GM21526 (cell line): ENCODE results near the gene NHERF1.

ENCODE experiments used
- ATAC-seq: cut with Tn5 transposase; IDR thresholded peaks from one replicate; pipeline ENCODE4 v1.9.1; 2021; ENCODE audit warnings: moderate library complexity; ENCODE audit not compliant: unreplicated experiment, low FRiP score

Gene NHERF1

DNA sequence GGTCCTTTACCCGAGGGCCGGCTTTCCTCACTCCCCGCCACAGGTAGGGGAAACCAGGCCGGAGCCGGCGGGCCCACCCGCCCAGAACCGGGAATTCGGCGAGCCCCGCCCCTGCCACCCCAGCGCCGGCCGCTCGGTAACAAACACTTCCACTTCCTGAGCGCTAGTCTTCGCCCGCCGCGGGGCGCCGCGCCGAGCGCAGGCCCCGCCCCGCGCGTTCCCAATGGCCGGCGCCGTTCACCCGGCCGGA is 224 bp upstream of the NHERF1 start:
- no peak for ATAC-seq

DNA sequence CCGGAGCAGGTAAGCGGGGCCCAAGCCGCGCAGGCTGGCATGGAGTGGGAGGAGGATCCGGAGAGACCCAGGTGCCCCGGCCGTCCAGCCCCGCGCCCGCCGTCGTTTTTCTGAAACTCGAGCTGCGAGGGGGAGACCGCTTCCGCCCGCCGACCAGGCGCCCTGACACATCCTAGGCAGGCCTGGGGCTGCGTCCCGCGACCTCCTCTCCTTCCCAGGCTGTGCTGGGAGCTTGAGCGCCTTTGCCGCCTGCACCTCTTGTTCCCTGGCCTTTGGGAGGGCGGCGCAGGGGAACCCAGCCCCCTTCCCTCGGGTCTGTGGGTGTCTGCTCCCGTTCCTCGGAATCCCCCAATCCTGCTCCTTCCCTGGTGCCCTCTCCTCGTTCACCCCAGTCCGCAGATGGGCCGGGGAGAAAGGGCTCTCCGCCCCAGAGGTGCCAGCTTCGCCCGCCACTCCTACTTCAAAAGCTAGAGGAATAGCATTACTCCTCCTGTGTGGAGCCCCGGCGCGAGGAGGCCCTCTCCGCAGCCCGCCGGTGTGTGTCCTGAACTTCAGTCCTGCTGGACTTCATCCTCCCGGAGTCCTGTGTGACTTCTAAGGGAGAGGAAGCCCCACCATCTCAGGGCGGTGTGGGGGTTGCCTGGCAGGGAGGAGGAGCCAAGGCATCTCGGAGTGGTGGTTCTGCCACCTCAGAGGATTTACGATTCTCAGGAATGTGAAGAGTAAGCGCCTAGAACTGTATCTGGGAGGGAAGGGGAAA is 1.0 kb downstream of the NHERF1 start:
- peak; percentile 6 for ATAC-seq

DNA sequence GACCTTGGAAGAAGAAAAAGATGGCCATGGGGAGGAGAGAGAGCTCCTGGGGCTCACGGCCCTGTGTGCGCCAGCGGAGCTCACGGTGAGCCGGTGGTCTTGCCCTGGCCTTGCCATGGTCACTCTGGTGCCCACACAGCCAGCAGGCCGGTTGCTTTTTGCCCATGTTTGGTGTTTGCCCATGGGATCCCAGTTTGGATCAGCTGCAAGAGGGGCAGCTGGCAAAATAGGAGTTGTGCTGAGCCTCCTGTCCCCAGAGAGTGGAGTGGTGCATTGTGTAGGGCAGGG is 1.6 kb downstream of the NHERF1 start:
- no peak for ATAC-seq

DNA sequence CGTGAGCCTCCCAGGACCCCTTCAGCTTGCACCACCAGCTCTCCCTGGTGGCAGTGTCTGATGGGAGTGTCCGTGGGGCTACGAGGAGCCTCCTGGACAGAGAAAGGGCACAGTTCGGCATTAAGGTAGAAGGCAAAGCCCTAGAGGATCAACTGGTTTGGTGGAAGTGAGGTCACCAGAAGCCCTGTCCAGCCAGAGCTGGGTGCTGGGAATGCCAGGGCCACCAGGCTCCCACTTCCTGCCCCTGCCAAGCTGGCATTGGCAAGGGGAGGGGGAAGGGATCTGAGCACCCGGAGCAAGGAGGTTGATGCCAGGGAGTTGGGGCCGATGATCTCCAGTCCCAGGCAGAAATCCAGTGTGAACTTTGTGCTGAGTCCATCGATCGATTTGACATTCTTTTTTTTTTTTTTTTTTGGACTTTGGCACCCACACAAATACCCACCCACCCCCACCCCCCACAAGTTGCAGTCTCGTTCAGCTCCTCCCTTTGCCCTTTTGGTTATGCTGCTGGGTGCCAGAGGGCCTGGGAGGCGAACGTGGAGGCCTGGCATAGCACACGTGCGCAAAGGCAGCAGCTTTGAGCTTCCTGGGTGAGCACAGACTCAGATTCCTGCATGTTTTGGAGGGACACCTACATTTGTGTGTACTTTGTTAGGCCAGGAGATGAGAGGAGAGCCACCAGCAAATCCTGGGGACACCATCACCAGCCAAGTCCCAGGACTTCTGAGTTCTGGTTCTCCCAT is 2.1 kb downstream of the NHERF1 start:
- ATAC-seq: no peak

DNA sequence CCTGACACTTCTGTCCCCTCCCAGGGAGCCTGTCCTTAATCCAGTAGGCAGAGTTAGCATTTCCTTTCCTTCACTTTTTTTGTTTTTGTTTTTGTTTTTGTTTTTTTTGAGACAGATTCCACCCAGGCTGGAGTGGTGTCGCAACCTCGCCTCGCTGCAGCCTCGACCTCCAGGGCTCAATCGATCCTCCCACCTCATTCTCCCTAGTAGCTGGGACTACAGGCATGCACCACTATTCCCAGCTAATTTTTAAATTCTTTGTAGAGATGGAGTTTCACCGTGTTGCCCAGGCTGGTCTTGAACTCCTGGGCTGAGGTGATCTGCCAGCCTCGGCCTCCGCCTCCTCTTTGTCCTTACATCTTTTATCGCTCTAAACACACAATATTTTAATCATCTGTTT is 4.0 kb downstream of the NHERF1 start:
- no peak for ATAC-seq

DNA sequence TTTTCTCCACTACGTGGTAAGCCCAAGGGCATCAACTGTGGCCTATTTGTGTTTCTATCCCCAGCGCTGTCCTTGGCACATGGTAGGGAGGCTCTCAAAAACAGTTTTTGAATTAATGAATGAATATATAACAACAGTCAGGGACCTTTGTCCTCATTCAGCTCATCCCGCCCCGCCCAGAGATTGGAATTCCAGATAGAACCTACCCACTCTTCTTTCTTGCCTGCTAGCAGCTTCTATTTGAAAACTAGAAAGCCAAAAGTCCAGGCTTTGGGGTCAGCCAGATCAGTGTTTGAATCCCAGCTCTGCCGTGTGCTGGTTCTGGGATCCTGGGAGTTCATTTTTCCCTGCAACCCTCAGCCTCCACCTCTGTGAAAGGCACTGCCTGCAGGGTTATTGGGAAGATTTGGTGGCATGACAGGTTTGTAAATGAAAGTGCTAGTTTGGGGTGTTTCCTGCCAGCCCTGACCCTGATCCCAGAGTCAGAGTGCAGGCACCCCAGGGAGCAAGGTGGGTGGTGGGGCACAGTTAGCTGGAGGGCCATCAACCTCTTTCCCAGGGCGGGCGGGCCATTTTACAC is 4.5 kb downstream of the NHERF1 start:
- ATAC-seq: no peak

DNA sequence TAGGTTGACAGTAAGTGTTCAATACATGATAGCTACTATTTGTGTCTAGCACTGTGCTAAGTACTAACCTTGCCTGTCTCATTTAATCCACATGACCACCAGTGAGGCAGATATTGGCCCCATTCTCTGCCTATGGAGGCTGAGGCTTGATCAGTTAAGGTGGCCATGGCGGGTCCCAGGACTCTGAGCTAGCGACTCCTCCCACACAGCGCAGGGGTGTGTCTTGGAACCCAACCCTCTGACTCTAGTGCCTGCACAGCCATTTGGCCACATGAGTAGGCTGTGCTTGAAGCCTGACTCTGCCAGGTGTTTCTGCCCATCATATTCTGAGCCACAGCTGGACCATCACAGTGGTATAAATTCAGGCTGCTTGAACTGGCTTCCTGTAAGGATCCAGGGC is 6.4 kb downstream of the NHERF1 start:
- no peak for ATAC-seq

DNA sequence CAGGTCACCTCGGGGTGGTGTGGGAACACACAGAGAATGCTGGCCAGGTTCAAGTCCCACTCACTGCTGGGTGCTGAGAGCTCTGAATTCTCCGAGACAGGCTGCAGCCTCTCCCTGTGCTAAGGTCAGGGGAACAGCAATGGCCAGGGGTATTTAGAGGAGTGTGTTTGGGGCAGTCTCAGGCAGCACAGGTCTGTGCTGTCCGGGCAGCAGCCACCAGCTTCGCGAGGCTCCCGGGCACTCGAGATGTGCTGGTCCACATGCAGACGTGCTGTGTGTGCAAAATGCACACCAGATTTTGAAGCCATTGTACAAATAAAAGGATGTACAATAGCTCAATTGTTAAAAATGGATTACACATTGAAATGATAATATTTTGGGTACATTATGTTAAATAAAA is 7.1 kb downstream of the NHERF1 start:
- ATAC-seq: no peak

DNA sequence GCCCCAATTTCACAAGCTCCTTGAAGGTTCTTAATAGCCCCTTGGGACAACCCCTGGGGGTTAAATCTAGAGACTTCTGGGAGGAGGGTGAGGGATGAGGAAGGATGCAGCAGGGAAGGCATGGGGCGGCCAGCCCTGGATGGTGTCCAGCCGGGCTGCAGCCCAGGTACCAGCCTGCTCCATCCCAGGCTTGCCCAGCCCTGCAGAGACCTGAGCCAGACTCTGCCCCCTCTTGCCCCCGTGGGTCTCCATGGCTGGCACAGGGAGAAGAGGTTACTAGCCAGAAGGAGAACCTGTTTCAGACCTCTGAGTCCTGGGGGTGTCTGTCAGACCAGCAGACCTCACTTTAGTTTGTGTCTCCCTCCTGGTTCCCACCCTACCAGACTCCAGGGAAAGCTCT is 8.5 kb downstream of the NHERF1 start:
- no peak for ATAC-seq

DNA sequence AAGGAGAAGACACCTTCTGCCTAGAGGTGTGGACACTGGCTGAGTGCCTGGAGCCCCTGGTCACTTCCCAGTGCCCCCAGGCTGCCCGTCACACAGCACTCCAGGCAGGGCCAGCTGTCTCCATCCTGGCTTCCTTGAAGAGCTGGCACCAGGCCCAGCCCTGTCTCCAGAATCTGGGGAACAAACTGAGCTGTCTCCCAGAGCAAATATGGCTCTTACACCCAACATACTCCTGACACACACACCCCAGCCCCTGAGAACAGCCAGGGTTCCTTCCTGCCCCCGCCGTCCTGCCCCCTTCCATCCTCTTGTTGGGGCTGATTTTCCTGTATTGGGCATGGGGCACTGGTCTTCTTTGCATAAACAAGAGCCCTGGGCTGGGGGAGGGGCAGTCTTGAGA is 9.1 kb downstream of the NHERF1 start:
- ATAC-seq: no peak

DNA sequence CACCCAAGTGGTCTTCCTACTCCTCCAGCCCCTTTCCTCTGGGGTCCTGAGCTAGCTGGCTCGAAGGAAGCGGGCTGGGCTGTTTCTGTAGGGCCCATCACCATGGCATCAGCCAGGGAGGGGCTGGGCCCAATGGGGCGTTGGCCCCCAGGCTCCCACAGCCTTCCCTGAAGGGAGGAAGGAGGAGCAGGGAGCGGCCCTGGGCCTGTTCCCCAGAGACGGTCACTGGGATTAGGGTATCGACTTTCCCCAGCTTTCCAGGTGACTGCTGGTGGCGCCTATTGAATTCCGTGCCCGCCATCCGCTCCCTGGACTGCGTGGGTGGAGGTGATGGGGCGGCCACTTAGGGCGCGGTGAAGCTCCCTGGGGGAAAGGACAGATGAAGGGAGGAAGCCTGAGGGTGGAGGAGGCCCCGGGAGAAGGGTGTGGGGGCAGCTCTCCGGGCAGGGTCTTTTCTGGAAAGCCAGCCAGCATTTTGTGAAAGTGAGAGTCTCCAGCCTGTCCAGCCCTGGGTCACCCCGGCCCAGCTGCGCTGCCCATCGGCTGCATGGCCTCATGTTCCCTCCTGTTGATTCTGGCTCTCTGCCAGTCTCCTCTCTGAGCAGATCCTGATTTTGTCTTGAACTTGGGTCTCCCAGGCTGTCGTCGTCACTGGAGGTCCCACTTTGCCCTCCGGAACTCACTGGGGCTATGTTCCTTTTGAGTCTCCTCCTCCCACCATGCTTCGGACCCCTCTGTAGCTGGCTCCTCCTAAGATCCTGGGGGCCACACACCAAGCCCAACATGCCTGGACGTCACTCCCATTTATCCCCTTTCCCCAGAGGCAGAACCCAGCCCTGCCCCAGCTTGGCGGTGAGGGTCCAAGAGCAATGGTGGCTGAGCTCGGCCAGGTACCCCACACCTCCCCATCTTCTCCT is 9.8 kb downstream of the NHERF1 start:
- no peak for ATAC-seq

DNA sequence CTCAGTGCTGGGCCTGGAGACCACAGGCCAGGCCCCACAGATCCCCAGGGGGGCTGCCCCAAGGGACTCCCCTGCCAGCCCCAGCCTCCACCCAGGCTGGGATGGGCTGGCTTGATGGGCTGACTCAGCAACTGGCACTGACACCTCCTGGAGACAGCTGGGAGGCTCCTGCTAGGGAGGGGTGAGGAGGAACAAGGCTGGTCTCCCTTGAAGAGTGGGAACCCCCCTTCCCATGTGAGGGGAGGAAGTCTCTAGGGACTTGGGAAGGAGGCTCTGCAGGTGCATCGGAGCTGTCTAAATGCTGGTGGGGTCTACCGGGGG is 10.4 kb downstream of the NHERF1 start:
- no peak for ATAC-seq

DNA sequence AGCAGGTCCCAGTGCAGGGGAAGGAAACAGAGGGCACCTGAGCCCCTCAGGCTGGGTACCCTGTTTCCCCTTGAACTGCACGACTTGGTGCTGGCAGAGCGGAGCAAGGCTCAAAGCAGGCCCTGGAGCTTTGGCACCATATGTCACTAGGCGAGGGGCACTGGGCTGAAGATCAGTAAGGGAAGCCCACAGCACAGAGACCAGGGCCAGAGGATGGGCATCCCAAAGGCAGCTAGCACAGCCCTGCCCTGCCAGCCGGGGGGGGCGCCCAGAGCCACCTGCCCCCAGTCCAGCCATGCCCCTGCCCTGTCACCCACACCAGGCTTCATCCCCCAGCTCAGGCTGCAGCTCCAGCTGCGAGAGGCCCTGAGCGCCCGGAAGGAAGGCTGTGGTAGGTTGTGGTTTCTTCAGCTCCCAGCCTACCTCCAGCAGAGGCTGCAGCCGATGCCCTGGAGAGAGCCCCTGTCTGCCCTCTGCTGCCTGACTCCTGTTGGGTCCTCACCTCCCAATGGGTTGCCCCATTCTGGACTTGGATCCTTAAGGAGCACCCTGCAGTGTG is 10.9 kb downstream of the NHERF1 start:
- no peak for ATAC-seq

DNA sequence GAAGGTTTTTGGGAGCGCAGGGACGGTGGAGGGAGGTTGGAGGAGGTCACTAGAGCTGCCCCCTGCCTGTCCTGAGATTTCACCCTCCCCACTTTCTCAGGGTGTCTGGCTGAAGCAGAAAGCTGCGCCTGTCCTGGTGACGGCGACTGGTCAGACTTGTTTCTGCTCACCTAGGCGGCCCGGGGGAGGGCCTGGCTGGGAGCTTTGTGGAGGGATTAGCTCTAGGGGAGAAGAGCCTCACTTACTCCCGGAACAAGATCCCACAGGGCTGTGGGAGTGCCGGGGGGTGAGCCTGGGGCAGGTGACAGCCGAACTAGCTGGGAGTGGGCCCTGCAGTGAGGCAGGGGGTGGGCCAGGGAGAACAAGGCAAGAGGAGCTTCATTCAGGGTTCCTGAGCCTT is 11.5 kb downstream of the NHERF1 start:
- ATAC-seq: no peak

DNA sequence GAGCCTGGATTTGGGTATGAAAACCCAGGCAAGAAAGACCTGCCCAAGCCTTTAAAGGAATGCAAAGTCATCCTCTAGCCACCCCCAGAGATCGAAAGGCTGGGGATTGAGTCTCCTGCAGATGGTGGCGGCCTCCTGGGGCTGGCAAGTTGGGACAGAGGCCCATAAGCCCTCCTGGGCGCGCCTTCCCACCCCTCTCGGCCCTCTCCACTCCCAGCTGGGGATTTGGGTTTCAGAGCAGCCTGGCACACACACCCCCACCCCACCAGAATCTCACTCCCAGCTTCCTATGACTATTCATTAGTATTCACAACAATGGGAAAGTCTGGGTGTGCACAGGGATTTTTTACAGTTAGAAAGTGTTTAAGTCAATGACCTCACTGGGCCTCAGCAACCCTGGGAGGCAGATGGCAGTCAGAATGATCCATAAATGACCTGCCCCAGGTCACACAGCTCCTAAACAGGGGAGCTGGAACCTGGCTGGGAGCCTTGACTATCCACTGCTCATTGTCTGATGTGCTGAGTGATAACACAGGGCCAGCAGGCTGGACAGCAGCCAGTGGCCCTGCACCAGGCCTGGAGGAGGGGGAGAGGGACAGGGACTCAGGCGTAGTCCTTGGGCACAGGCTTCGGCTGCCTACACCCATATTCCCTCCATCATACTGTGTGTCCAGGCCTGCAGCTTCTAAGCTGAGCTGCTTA is 12.1 kb downstream of the NHERF1 start:
- ATAC-seq: no peak

DNA sequence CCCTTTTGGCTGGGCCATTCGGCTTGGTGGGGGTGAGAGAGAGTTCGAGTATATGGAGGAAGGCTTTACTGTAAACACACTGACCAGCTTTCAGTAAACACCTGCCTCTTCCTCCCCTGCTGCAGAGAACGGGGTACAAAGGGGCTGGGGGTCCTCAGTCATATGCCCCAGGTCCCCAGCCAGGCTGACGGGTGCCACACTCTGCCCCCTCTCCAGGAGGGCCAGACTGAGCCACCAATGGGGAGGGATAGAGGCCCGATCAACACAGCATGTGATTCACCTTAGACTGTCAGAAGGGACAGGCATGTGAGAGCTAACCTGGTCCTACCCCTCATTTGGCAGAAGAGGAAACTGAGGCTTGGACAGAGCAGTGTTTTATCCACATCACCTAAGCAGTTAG is 13.0 kb downstream of the NHERF1 start:
- no peak for ATAC-seq

DNA sequence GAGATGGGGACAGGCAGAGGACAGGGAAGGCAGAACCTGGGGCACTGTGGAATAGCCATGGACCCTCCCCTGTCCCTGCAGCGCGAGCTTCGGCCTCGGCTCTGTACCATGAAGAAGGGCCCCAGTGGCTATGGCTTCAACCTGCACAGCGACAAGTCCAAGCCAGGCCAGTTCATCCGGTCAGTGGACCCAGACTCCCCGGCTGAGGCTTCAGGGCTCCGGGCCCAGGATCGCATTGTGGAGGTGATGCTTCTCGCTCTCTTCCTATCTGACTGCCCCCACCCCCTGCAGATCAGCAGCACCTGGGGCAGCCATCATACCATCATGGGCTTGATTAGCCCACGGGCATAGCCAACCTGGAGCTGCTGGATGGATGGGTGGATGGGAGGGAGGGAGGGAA is 13.5 kb downstream of the NHERF1 start:
- ATAC-seq: no peak

DNA sequence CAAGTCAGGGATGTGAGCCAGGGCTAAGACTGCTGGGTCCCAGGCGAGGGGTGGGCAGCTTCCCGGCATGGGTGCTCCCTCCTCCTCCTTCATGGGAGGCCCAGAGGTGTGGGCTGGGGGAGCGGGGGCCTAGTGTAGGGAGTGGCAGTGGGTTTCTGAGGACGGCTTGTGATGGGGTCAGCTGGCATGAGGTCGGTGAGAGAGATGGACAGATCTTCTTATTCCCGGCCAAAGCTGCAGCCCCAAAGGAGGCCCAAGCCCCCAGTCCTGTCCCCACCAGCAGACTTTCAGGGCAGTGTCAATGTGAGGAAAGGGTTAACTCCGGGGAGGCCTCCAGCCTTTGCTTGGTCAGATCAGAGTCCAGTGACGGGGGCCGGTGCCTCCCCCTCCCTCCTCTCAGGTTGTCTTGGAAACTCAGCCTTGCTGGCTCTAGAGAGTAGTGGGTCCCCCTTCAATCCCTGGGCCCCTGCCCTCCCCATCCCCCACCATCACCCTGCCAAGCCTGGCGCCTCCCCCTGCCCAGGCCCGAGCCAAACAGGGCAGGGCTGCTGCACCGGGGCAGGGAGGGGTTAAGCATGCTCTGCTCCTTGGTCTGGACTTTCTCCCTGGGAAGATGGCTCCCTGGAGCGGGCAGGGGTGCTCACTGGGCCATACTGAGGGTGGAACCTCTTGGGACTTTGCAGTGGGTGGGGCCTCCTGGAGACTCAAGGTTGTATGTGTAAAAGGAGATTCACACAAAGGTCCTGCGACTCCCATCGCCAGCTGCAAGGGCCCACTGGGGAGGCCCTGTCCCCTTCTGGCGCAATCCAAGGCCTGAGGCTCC is 15.3 kb downstream of the NHERF1 start:
- no peak for ATAC-seq

DNA sequence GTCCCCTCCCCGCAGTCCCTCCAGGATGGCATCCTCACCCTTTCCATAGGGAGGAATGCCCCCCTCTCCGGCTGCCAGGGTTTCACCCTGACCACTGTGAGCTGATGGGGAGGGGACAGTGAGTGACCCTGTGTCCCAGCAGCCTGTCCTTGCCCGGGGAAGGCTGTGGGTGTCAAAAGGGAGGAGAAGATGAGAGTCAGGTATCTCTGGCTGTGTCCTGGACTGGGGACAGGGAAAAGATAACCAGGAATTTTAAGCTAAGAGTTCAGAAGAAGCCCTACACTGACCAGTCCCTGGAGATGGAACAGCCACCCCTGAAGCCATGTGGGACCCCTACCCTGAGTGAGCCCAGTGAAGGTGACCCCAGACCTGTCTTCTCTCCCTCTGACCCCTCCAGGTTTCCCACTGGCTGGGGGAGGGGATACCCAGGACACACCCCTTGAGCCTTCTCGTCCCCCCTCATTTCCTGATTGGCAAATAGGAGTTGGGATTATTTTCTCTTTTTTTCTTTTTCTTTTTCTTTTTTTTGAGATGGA is 16.4 kb downstream of the NHERF1 start:
- no peak for ATAC-seq

DNA sequence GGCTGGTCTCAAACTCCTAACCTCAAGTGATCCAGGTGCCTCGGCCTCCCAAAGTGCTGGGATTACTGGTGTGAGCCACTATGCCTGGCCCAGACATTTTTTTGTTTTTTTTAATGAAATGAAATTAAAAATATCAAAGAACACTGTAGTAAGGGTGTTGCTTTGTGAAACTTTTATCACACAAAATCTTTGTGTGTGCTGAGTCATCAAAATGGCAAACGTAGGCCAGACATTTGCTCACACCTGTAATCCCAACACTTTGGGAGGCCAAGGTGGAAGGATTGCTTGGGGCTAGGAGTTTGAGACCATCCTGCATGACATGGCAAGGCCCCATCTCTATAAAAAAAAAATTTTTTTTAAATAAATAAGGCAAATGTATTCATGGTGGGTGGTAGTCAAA is 18.0 kb downstream of the NHERF1 start:
- ATAC-seq: no peak
